ENCODE results near the gene C19orf85.

DNA sequence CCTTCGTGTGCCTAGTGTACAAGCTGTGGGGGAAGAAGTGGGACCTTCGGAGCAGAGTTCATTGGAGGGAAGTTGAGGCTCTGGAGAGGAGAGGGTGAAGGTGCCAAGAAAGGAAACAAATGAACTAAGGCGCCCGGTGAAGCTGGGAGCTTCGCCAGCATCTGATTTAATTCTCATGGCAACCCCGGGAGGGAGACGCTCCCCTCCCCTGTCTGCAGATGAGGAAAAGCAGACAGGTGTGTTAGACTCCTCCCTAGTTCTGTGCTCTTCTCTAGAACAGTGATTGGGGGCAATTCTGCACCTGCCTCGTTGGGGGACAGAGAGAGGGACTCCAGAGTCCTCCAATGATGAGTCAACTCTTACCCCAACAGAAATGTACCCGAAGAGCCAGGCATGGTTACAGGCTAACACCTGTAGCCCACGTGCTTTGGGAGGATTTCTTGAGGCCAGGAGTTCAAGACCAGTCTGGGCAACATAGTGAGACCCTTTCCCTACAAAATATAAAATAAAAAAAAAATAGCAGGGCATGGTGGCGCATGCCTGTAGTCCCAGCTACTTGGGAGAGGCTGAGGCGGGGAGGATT is 27.9 kb upstream of the C19orf85 start:
- TF ChIP-seq POLR2AphosphoS5 (IDR thresholded peaks at IDR 0.05) = no peak
- TF ChIP-seq POLR2A (IDR thresholded peaks at IDR 0.05) = no peak
- TF ChIP-seq, protein P1, sequence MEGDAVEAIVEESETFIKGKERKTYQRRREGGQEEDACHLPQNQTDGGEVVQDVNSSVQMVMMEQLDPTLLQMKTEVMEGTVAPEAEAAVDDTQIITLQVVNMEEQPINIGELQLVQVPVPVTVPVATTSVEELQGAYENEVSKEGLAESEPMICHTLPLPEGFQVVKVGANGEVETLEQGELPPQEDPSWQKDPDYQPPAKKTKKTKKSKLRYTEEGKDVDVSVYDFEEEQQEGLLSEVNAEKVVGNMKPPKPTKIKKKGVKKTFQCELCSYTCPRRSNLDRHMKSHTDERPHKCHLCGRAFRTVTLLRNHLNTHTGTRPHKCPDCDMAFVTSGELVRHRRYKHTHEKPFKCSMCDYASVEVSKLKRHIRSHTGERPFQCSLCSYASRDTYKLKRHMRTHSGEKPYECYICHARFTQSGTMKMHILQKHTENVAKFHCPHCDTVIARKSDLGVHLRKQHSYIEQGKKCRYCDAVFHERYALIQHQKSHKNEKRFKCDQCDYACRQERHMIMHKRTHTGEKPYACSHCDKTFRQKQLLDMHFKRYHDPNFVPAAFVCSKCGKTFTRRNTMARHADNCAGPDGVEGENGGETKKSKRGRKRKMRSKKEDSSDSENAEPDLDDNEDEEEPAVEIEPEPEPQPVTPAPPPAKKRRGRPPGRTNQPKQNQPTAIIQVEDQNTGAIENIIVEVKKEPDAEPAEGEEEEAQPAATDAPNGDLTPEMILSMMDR (IDR thresholded peaks at IDR 0.05) = no peak

Data from suprapubic skin (tissue), 4 donors.